Measurements from ENCODE around the gene MMP23B.

DNA sequence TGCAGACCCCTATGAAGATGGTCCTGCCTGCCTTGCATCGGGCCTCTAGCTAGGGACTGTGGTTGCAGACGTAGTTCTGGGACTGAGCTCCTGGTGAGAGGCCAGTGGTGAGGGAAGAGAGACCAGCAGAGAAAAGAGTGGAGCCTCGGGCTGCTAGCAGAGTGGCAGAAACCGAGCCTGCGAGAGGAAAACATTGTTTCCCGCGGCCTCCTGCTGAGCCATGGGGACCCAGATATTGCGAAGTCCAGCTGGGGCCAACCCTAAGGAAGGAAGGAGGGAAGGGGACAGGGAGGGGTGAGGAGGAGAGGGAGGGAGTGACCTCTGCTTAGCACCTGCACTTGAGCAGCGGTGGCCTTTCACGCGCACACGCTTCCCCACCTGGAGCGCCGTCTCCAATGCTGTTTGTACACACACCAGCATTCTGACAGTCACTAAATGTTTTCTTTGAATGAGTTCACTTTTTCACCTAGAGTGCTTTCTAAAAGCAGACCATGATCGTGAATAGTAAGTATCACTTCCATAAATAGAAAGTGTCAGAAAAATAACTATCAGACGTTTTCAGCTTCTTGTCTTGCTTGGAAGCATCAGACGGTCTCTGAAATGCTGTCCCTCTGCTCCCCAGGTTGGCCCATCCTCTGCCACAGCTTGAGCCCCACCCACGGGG lies 29.5 kb upstream of the MMP23B start:
- TF ChIP-seq HDAC2 (IDR thresholded peaks at IDR 0.05) (no peak), CHD2 (IDR thresholded peaks at IDR 0.05; ENCODE audit: low read length, partially characterized antibody) (no peak), HOXB5 (CRISPR knock-in tag; IDR thresholded peaks at IDR 0.05) (no peak)
